ENCODE measurements around the gene TSPEAR. TPM values are rescaled to one million over a fixed set of nuclear protein-coding genes. Genes with fewer than 3 reads are reported as not detected.

Gene TSPEAR
- total and polyA plus RNA-seq, 2 of the 13 experiments (the other 11 are each of a cell fraction or from before 2014, with no cell fraction given): 0.07 to 0.32 TPM

DNA sequence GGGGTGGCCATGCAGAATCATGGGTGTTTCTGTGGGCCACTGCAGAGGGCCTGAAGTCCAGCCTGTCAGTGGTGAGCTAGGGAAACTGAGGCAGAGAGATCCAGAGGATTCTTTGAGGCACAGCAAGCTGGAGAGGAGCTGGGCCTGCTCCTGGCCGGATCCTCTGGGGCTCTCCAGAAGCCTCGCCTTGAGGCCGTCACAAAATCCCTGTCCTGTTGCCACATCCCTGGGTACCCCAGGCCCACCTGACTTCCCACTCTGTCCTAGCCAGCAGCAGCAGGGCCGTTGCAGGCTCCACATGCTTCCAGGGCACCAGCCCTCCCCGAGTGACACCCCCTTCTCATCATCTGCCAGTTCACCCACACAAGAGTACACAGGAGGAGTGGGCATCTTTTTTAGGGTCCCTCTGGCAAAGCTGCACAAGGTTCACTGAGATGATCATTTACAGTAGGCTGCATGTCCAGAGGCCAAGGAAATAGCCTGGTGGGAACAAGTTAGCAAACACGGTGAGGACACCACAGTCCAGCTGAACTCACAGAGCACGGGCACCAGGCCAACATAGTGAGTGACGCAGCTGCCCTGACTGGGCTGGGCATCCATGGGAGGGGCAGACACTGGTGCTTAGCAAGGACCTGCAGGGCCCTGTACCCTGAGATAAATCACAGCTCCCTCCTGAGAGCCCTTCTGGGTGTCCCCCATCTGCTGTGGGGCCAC lies 25.1 kb upstream of the TSPEAR start (continued):
- TF ChIP-seq ZNF33A (CRISPR knock-in tag; IDR thresholded peaks at IDR 0.05; ENCODE audit: borderline replicate concordance) (no peak), NFYC (CRISPR knock-in tag; IDR thresholded peaks at IDR 0.05) (no peak), TARDBP (CRISPR knock-in tag; IDR thresholded peaks at IDR 0.05) (peak; percentile 53; the same call in 1 of the 2 replicates), DPF2 (CRISPR knock-in tag; IDR thresholded peaks at IDR 0.05; ENCODE audit: borderline replicate concordance, low read depth) (peak; percentile 55; the same call in 1 of the 2 replicates), THRA (CRISPR knock-in tag; IDR thresholded peaks at IDR 0.05; ENCODE audit: borderline replicate concordance) (no peak), ELF1 (CRISPR knock-in tag; IDR thresholded peaks at IDR 0.05) (0 out of 2 replicates have a peak, but pooled peaks have one; percentile 29), KLF13 (CRISPR knock-in tag; IDR thresholded peaks at IDR 0.05) (no peak), ZFP36L1 (CRISPR knock-in tag; IDR thresholded peaks at IDR 0.05) (no peak), ZNF501 (CRISPR knock-in tag; IDR thresholded peaks at IDR 0.05) (no peak), HDAC1 (CRISPR knock-in tag; IDR thresholded peaks at IDR 0.05) (peak; percentile 59; the same call in 1 of the 2 replicates), ZNF367 (CRISPR knock-in tag; IDR thresholded peaks at IDR 0.05; ENCODE audit: borderline replicate concordance) (no peak), ZKSCAN8 (CRISPR knock-in tag; IDR thresholded peaks at IDR 0.05; ENCODE audit: borderline replicate concordance) (0 out of 2 replicates have a peak, but pooled peaks have one; percentile 50), NR2F6 (IDR thresholded peaks at IDR 0.05) (peak; percentile 34; the same call in 1 of the 2 replicates), NR2F6 (CRISPR knock-in tag; IDR thresholded peaks at IDR 0.05) (peak; percentile 69; the same call in 1 of the 2 replicates), TAF1 (CRISPR knock-in tag; IDR thresholded peaks at IDR 0.05) (no peak), NRL (CRISPR knock-in tag; IDR thresholded peaks at IDR 0.05; ENCODE audit: borderline replicate concordance) (no peak), USF2 (IDR thresholded peaks at IDR 0.05; ENCODE audit: low read depth, low read length) (no peak), USF2 (CRISPR knock-in tag; IDR thresholded peaks at IDR 0.05; ENCODE audit: borderline replicate concordance) (no peak), MED1 (CRISPR knock-in tag; IDR thresholded peaks at IDR 0.05) (peak; percentile 33; the same call in 1 of the 2 replicates), ZNF446 (CRISPR knock-in tag; IDR thresholded peaks at IDR 0.05) (no peak), ZNF570 (CRISPR knock-in tag; IDR thresholded peaks at IDR 0.05; ENCODE audit: borderline replicate concordance) (no peak), SALL1 (CRISPR knock-in tag; IDR thresholded peaks at IDR 0.05) (peak; percentile 75), PHF8 (CRISPR knock-in tag; IDR thresholded peaks at IDR 0.05) (no peak), ZNF569 (CRISPR knock-in tag; IDR thresholded peaks at IDR 0.05; ENCODE audit: borderline replicate concordance) (no peak), MYC (CRISPR knock-in tag; IDR thresholded peaks at IDR 0.05; ENCODE audit: borderline replicate concordance) (peak; percentile 33; the same call in 1 of the 2 replicates), NCOA2 (CRISPR knock-in tag; IDR thresholded peaks at IDR 0.05) (0 out of 2 replicates have a peak, but pooled peaks have one; percentile 33), CEBPB (IDR thresholded peaks at IDR 0.05; ENCODE audit: borderline replicate concordance, low read depth, low read length) (no peak), ETV5 (CRISPR knock-in tag; IDR thresholded peaks at IDR 0.05; ENCODE audit: borderline replicate concordance) (0 out of 2 replicates have a peak, but pooled peaks have one; percentile 13), DMAP1 (CRISPR knock-in tag; IDR thresholded peaks at IDR 0.05) (no peak), ZFP41 (CRISPR knock-in tag; IDR thresholded peaks at IDR 0.05; ENCODE audit: borderline replicate concordance) (0 out of 2 replicates have a peak, but pooled peaks have one; percentile 49)
